ENCODE measurements around the gene CNTN5.

CNTN5 gene

GRCh38 chr11:99519095-99519494, 498.3 kb downstream of the CNTN5 start:
- H3K27me3 ChIP-seq (ENCODE audit: control insufficient read depth in 2 of 2, insufficient read depth in 2 of 2, low read length in 2 of 2), result no peaks in the 10 kb centered on the region
- no peaks in the 10 kb centered on the region for H3K4me1 ChIP-seq (ENCODE audit: control insufficient read depth in 2 of 2, insufficient read depth in 2 of 2, low read length in 2 of 2)
- H3K9ac ChIP-seq (ENCODE audit: low read depth in 1 of 2, low read length in 2 of 2), result no peak overlapping the region
- H3K4me3 ChIP-seq (ENCODE audit: low read length in 2 of 2), result no peak overlapping the region
- no peak overlapping the region for H3K27ac ChIP-seq (ENCODE audit: low read depth in 2 of 2, low read length in 2 of 2)
- no peaks in the 10 kb centered on the region for H3K36me3 ChIP-seq (ENCODE audit: control insufficient read depth in 2 of 2, insufficient read depth in 2 of 2, low read length in 2 of 2)
- no peaks in the 10 kb centered on the region for H3K9me3 ChIP-seq (ENCODE audit: control insufficient read depth in 2 of 2, low read length in 2 of 2)

- Histone ChIP-seq H3K36me3 (ENCODE audit: control insufficient read depth in 2 of 2, insufficient read depth in 2 of 2, low read length in 2 of 2) (no peaks in the 10 kb centered on the region), H3K4me3 (ENCODE audit: low read length in 2 of 2) (no peak overlapping the region), H3K27ac (ENCODE audit: low read depth in 2 of 2, low read length in 2 of 2) (no peak overlapping the region), H3K9me3 (ENCODE audit: control insufficient read depth in 2 of 2, low read length in 2 of 2) (no peaks in the 10 kb centered on the region), H3K9ac (ENCODE audit: low read depth in 1 of 2, low read length in 2 of 2) (no peak overlapping the region), H3K27me3 (ENCODE audit: control insufficient read depth in 2 of 2, insufficient read depth in 2 of 2, low read length in 2 of 2) (no peaks in the 10 kb centered on the region), H3K4me1 (ENCODE audit: control insufficient read depth in 2 of 2, insufficient read depth in 2 of 2, low read length in 2 of 2) (no peaks in the 10 kb centered on the region)
These were observed 501.9 kb downstream of the CNTN5 start for GRCh38 chr11:99522467-99523173.

- Histone ChIP-seq H3K4me1 (ENCODE audit: control insufficient read depth in 2 of 2, insufficient read depth in 2 of 2, low read length in 2 of 2) (no peaks in the 10 kb centered on the region), H3K27me3 (ENCODE audit: control insufficient read depth in 2 of 2, insufficient read depth in 2 of 2, low read length in 2 of 2) (no peaks in the 10 kb centered on the region), H3K36me3 (ENCODE audit: control insufficient read depth in 2 of 2, insufficient read depth in 2 of 2, low read length in 2 of 2) (no peaks in the 10 kb centered on the region), H3K9ac (ENCODE audit: low read depth in 1 of 2, low read length in 2 of 2) (no peak overlapping the region), H3K9me3 (ENCODE audit: control insufficient read depth in 2 of 2, low read length in 2 of 2) (no peaks in the 10 kb centered on the region), H3K27ac (ENCODE audit: low read depth in 2 of 2, low read length in 2 of 2) (no peak overlapping the region), H3K4me3 (ENCODE audit: low read length in 2 of 2) (no peak overlapping the region)
These were observed 510.7 kb downstream of the CNTN5 start for GRCh38 chr11:99531468-99531867.

GRCh38 chr11:99534812-99535211, 514.1 kb downstream of the CNTN5 start:
- no peaks in the 10 kb centered on the region for H3K27me3 ChIP-seq (ENCODE audit: control insufficient read depth in 2 of 2, insufficient read depth in 2 of 2, low read length in 2 of 2)
- H3K4me1 ChIP-seq (ENCODE audit: control insufficient read depth in 2 of 2, insufficient read depth in 2 of 2, low read length in 2 of 2), result no peaks in the 10 kb centered on the region
- no peak overlapping the region for H3K4me3 ChIP-seq (ENCODE audit: low read length in 2 of 2)
- H3K36me3 ChIP-seq (ENCODE audit: control insufficient read depth in 2 of 2, insufficient read depth in 2 of 2, low read length in 2 of 2), result no peaks in the 10 kb centered on the region
- H3K27ac ChIP-seq (ENCODE audit: low read depth in 2 of 2, low read length in 2 of 2), result no peak overlapping the region
- no peak overlapping the region for H3K9ac ChIP-seq (ENCODE audit: low read depth in 1 of 2, low read length in 2 of 2)
- H3K9me3 ChIP-seq (ENCODE audit: control insufficient read depth in 2 of 2, low read length in 2 of 2), result no peaks in the 10 kb centered on the region

GRCh38 chr11:99535406-99535805, 514.7 kb downstream of the CNTN5 start:
- H3K27ac ChIP-seq (ENCODE audit: low read depth in 2 of 2, low read length in 2 of 2), result no peak overlapping the region
- no peaks in the 10 kb centered on the region for H3K36me3 ChIP-seq (ENCODE audit: control insufficient read depth in 2 of 2, insufficient read depth in 2 of 2, low read length in 2 of 2)
- no peaks in the 10 kb centered on the region for H3K4me1 ChIP-seq (ENCODE audit: control insufficient read depth in 2 of 2, insufficient read depth in 2 of 2, low read length in 2 of 2)
- no peaks in the 10 kb centered on the region for H3K27me3 ChIP-seq (ENCODE audit: control insufficient read depth in 2 of 2, insufficient read depth in 2 of 2, low read length in 2 of 2)
- no peak overlapping the region for H3K9ac ChIP-seq (ENCODE audit: low read depth in 1 of 2, low read length in 2 of 2)
- no peak overlapping the region for H3K4me3 ChIP-seq (ENCODE audit: low read length in 2 of 2)
- H3K9me3 ChIP-seq (ENCODE audit: control insufficient read depth in 2 of 2, low read length in 2 of 2), result no peaks in the 10 kb centered on the region

GRCh38 chr11:99535819-99536218, 515.1 kb downstream of the CNTN5 start:
- Histone ChIP-seq H3K27me3 (ENCODE audit: control insufficient read depth in 2 of 2, insufficient read depth in 2 of 2, low read length in 2 of 2) (no peaks in the 10 kb centered on the region), H3K27ac (ENCODE audit: low read depth in 2 of 2, low read length in 2 of 2) (no peak overlapping the region), H3K9me3 (ENCODE audit: control insufficient read depth in 2 of 2, low read length in 2 of 2) (no peaks in the 10 kb centered on the region), H3K36me3 (ENCODE audit: control insufficient read depth in 2 of 2, insufficient read depth in 2 of 2, low read length in 2 of 2) (no peaks in the 10 kb centered on the region), H3K4me3 (ENCODE audit: low read length in 2 of 2) (no peak overlapping the region), H3K9ac (ENCODE audit: low read depth in 1 of 2, low read length in 2 of 2) (no peak overlapping the region), H3K4me1 (ENCODE audit: control insufficient read depth in 2 of 2, insufficient read depth in 2 of 2, low read length in 2 of 2) (no peaks in the 10 kb centered on the region)

- Histone ChIP-seq H3K4me1 (ENCODE audit: control insufficient read depth in 2 of 2, insufficient read depth in 2 of 2, low read length in 2 of 2) (no peaks in the 10 kb centered on the region), H3K27ac (ENCODE audit: low read depth in 2 of 2, low read length in 2 of 2) (no peak overlapping the region), H3K27me3 (ENCODE audit: control insufficient read depth in 2 of 2, insufficient read depth in 2 of 2, low read length in 2 of 2) (no peaks in the 10 kb centered on the region), H3K36me3 (ENCODE audit: control insufficient read depth in 2 of 2, insufficient read depth in 2 of 2, low read length in 2 of 2) (no peaks in the 10 kb centered on the region), H3K4me3 (ENCODE audit: low read length in 2 of 2) (no peak overlapping the region), H3K9me3 (ENCODE audit: control insufficient read depth in 2 of 2, low read length in 2 of 2) (no peaks in the 10 kb centered on the region), H3K9ac (ENCODE audit: low read depth in 1 of 2, low read length in 2 of 2) (no peak overlapping the region)
These were observed 516.9 kb downstream of the CNTN5 start for GRCh38 chr11:99537681-99538080.

GRCh38 chr11:99545616-99546015, 524.9 kb downstream of the CNTN5 start:
- Histone ChIP-seq H3K27ac (ENCODE audit: low read depth in 2 of 2, low read length in 2 of 2) (no peak overlapping the region), H3K9ac (ENCODE audit: low read depth in 1 of 2, low read length in 2 of 2) (no peak overlapping the region), H3K4me1 (ENCODE audit: control insufficient read depth in 2 of 2, insufficient read depth in 2 of 2, low read length in 2 of 2) (no peaks in the 10 kb centered on the region), H3K4me3 (ENCODE audit: low read length in 2 of 2) (no peak overlapping the region), H3K27me3 (ENCODE audit: control insufficient read depth in 2 of 2, insufficient read depth in 2 of 2, low read length in 2 of 2) (no peaks in the 10 kb centered on the region), H3K9me3 (ENCODE audit: control insufficient read depth in 2 of 2, low read length in 2 of 2) (no peaks in the 10 kb centered on the region), H3K36me3 (ENCODE audit: control insufficient read depth in 2 of 2, insufficient read depth in 2 of 2, low read length in 2 of 2) (no peaks in the 10 kb centered on the region)

- no peak overlapping the region for H3K4me3 ChIP-seq (ENCODE audit: low read length in 2 of 2)
- H3K27me3 ChIP-seq (ENCODE audit: control insufficient read depth in 2 of 2, insufficient read depth in 2 of 2, low read length in 2 of 2), result no peaks in the 10 kb centered on the region
- no peak overlapping the region for H3K9ac ChIP-seq (ENCODE audit: low read depth in 1 of 2, low read length in 2 of 2)
- no peaks in the 10 kb centered on the region for H3K4me1 ChIP-seq (ENCODE audit: control insufficient read depth in 2 of 2, insufficient read depth in 2 of 2, low read length in 2 of 2)
- H3K36me3 ChIP-seq (ENCODE audit: control insufficient read depth in 2 of 2, insufficient read depth in 2 of 2, low read length in 2 of 2), result no peaks in the 10 kb centered on the region
- H3K27ac ChIP-seq (ENCODE audit: low read depth in 2 of 2, low read length in 2 of 2), result no peak overlapping the region
- H3K9me3 ChIP-seq (ENCODE audit: control insufficient read depth in 2 of 2, low read length in 2 of 2), result no peaks in the 10 kb centered on the region
These were observed 527.5 kb downstream of the CNTN5 start for GRCh38 chr11:99548264-99548663.

GRCh38 chr11:99554232-99554903, 533.6 kb downstream of the CNTN5 start:
- H3K4me3 ChIP-seq (ENCODE audit: low read length in 2 of 2), result no peak overlapping the region
- no peak overlapping the region for H3K9ac ChIP-seq (ENCODE audit: low read depth in 1 of 2, low read length in 2 of 2)
- H3K27ac ChIP-seq (ENCODE audit: low read depth in 2 of 2, low read length in 2 of 2), result no peak overlapping the region
- no peaks in the 10 kb centered on the region for H3K27me3 ChIP-seq (ENCODE audit: control insufficient read depth in 2 of 2, insufficient read depth in 2 of 2, low read length in 2 of 2)
- no peaks in the 10 kb centered on the region for H3K4me1 ChIP-seq (ENCODE audit: control insufficient read depth in 2 of 2, insufficient read depth in 2 of 2, low read length in 2 of 2)
- no peaks in the 10 kb centered on the region for H3K36me3 ChIP-seq (ENCODE audit: control insufficient read depth in 2 of 2, insufficient read depth in 2 of 2, low read length in 2 of 2)
- H3K9me3 ChIP-seq (ENCODE audit: control insufficient read depth in 2 of 2, low read length in 2 of 2), result no peaks in the 10 kb centered on the region
